Measurements from ENCODE around the gene KLK4. TPM values are rescaled to one million over a fixed set of nuclear protein-coding genes. Genes with fewer than 3 reads are reported as not detected.

Gene KLK4
- total RNA-seq, 2 experiments from 2014 or later = not detected

GRCh38 chr19:50912102-50912599 lies 956 bp upstream of the KLK4 start:
- intact Hi-C loops (cut with DNase I, micrococcal nuclease) = no loop called here
- H3K4me1 Mint-ChIP-seq = peaks cover 9% of the 10 kb centered on the region
- peaks cover 42% of the 10 kb centered on the region for H3K27me3 Mint-ChIP-seq
- no peak for DNase-seq
- ATAC-seq = no peak
- ChIA-PET POLR2A (interaction anchor here (1.1 kb wide), 1 partner anchor 10 kb away, joined by 4 read pairs; no protein-coding TSS in a partner anchor), CTCF (interaction anchor here (0.7 kb wide), 1 partner anchor 69 kb away, joined by 3 read pairs; no protein-coding TSS in a partner anchor)
- no peaks in the 10 kb centered on the region for H3K36me3 Mint-ChIP-seq (ENCODE audit: low read depth)
- no peaks in the 10 kb centered on the region for H3K9me3 Mint-ChIP-seq (ENCODE audit: low read depth)
- H3K27ac Mint-ChIP-seq = no peak overlapping the region
- H3K4me3 Mint-ChIP-seq = no peak overlapping the region

GRCh38 chr19:50910722-50911121 lies 473 bp downstream of the KLK4 start:
- DNase-seq (no peak), ATAC-seq (no peak)
- Mint-ChIP-seq H3K4me1 (peaks cover 9% of the 10 kb centered on the region), H3K27me3 (peaks cover 44% of the 10 kb centered on the region), H3K4me3 (no peak overlapping the region), H3K9me3 (ENCODE audit: low read depth) (no peaks in the 10 kb centered on the region), H3K27ac (no peak overlapping the region), H3K36me3 (ENCODE audit: low read depth) (no peaks in the 10 kb centered on the region)
- intact Hi-C loops (cut with DNase I, micrococcal nuclease) = no loop called here
- ChIA-PET CTCF (no interaction called here), POLR2A (no interaction called here)

- DNase-seq (peak; percentile 77), ATAC-seq (peak; percentile 86)
- Mint-ChIP-seq H3K36me3 (ENCODE audit: low read depth) (no peaks in the 10 kb centered on the region), H3K27me3 (peaks cover 48% of the 10 kb centered on the region), H3K4me3 (peak overlapping the region; percentile 15), H3K27ac (no peak overlapping the region), H3K4me1 (peaks cover 9% of the 10 kb centered on the region), H3K9me3 (ENCODE audit: low read depth) (no peaks in the 10 kb centered on the region)
- ChIA-PET CTCF (interaction anchor here (1.4 kb wide), 1 partner anchor 13 kb away, joined by 4 read pairs; no protein-coding TSS in a partner anchor), POLR2A (no interaction called here)
- intact Hi-C loops (cut with DNase I, micrococcal nuclease) = no loop called here
These were observed 1.7 kb downstream of the KLK4 start for GRCh38 chr19:50909240-50910070.

- no peak overlapping the region for H3K27ac Mint-ChIP-seq
- DNase-seq (no peak), ATAC-seq (no peak)
- no peaks in the 10 kb centered on the region for H3K9me3 Mint-ChIP-seq (ENCODE audit: low read depth)
- ChIA-PET CTCF (interaction anchor here (2.0 kb wide), 1 partner anchor 13 kb away, joined by 14 read pairs; no protein-coding TSS in a partner anchor), POLR2A (no interaction called here)
- peaks cover 54% of the 10 kb centered on the region for H3K27me3 Mint-ChIP-seq
- peaks cover 9% of the 10 kb centered on the region for H3K4me1 Mint-ChIP-seq
- no peak overlapping the region for H3K4me3 Mint-ChIP-seq
- intact Hi-C loops (cut with DNase I, micrococcal nuclease) = no loop called here
- H3K36me3 Mint-ChIP-seq (ENCODE audit: low read depth) = no peaks in the 10 kb centered on the region
These were observed 2.9 kb downstream of the KLK4 start for GRCh38 chr19:50908336-50908735.

DNA sequence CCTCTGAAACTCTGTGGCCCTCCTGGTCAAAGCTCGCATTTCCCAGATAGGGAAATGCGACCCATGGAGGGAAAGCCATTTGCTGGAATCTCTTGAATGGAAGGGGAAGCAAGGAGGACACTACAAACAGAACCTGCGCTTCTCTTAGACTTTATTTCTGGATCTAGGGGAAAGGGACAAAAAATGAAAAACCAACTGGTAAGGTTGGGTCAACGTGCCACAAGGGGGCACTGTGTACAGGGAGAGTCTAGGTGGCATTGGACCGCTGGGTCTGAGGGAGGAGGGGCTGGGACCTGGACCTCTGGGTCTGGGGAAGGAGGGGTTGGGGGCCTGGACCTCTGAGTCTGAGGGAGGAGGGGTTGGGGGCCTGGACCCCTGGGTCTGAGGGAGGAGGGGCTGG lies 5.0 kb downstream of the KLK4 start:
- no peaks in the 10 kb centered on the region for H3K36me3 Mint-ChIP-seq (ENCODE audit: low read depth)
- ATAC-seq (no peak), DNase-seq (peak; percentile 76)
- H3K27me3 Mint-ChIP-seq = peaks cover 55% of the 10 kb centered on the region
- H3K27ac Mint-ChIP-seq = no peak overlapping the region
- no peak overlapping the region for H3K4me3 Mint-ChIP-seq
- POLR2A ChIA-PET = no interaction called here
- CTCF ChIA-PET = interaction anchor here (0.7 to 1.3 kb wide), 4 partner anchors 14 to 221 kb away, joined by 3 to 8 read pairs (median 5); no protein-coding TSS in a partner anchor
- intact Hi-C loops (cut with DNase I, micrococcal nuclease) = loop anchor here (1.0 kb wide), 1 partner anchor 16 kb away; no protein-coding TSS in a partner anchor
- no peaks in the 10 kb centered on the region for H3K9me3 Mint-ChIP-seq (ENCODE audit: low read depth)
- peaks cover 9% of the 10 kb centered on the region for H3K4me1 Mint-ChIP-seq

GRCh38 chr19:50902640-50903039 lies 8.6 kb downstream of the KLK4 start:
- POLR2A ChIA-PET = no interaction called here

GRCh38 chr19:50899569-50899968 lies 11.6 kb downstream of the KLK4 start:
- Mint-ChIP-seq H3K4me1 (peaks cover 3% of the 10 kb centered on the region), H3K9me3 (ENCODE audit: low read depth) (peaks cover 6% of the 10 kb centered on the region), H3K27me3 (peaks cover 25% of the 10 kb centered on the region), H3K4me3 (no peak overlapping the region), H3K27ac (no peak overlapping the region), H3K36me3 (ENCODE audit: low read depth) (no peaks in the 10 kb centered on the region)
- ChIA-PET POLR2A (no interaction called here), CTCF (interaction anchor here (1.9 kb wide), 1 partner anchor 22 kb away, joined by 4 read pairs; no protein-coding TSS in a partner anchor)
- no peak for ATAC-seq
- intact Hi-C loops (cut with DNase I, micrococcal nuclease) = no loop called here
- DNase-seq = no peak

More at GRCh38 chr19:50902640-50903039, 8.6 kb downstream of the KLK4 start:
- no peak overlapping the region for H3K27ac Mint-ChIP-seq
- no peak overlapping the region for H3K4me3 Mint-ChIP-seq
- H3K36me3 Mint-ChIP-seq (ENCODE audit: low read depth) = no peaks in the 10 kb centered on the region
- CTCF ChIA-PET = no interaction called here
- no peaks in the 10 kb centered on the region for H3K4me1 Mint-ChIP-seq
- peaks cover 32% of the 10 kb centered on the region for H3K27me3 Mint-ChIP-seq
- intact Hi-C loops (cut with DNase I, micrococcal nuclease) = no loop called here
- no peak for ATAC-seq
- no peak for DNase-seq
- no peaks in the 10 kb centered on the region for H3K9me3 Mint-ChIP-seq (ENCODE audit: low read depth)

DNA sequence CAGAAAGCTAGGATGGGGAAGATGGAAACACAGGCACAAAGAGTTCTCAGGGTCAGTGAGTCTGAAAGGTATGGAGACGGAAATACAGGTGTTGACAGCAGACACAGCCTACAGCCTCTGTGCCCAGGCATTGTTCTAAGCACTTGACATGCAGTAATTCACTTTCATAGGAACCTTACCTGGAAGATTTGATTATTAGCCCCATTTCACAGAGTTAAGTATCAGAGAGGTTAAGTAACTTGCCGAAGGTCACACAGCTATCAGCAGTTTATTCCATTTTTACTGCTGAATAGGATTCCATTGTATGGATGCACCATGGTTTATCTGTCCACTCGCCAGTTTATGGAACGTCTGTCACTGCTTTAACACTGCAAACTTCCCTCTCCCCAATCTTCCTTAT lies 13.2 kb downstream of the KLK4 start:
- no peaks in the 10 kb centered on the region for H3K36me3 Mint-ChIP-seq (ENCODE audit: low read depth)
- ChIA-PET CTCF (interaction anchor here (0.7 to 1.9 kb wide), 2 partner anchors 24 to 102 kb away, joined by 4 read pairs; no protein-coding TSS in a partner anchor), POLR2A (no interaction called here)
- ATAC-seq = no peak
- intact Hi-C loops (cut with DNase I, micrococcal nuclease) = no loop called here
- H3K27me3 Mint-ChIP-seq = peaks cover 25% of the 10 kb centered on the region
- no peak overlapping the region for H3K4me3 Mint-ChIP-seq
- H3K27ac Mint-ChIP-seq = no peak overlapping the region
- H3K4me1 Mint-ChIP-seq = peaks cover 3% of the 10 kb centered on the region
- DNase-seq = no peak
- H3K9me3 Mint-ChIP-seq (ENCODE audit: low read depth) = peaks cover 10% of the 10 kb centered on the region

GRCh38 chr19:50897612-50898011 lies 13.6 kb downstream of the KLK4 start:
- H3K27me3 Mint-ChIP-seq = peaks cover 25% of the 10 kb centered on the region
- no peak for ATAC-seq
- no peak for DNase-seq
- peaks cover 10% of the 10 kb centered on the region for H3K9me3 Mint-ChIP-seq (ENCODE audit: low read depth)
- POLR2A ChIA-PET = no interaction called here
- peaks cover 3% of the 10 kb centered on the region for H3K4me1 Mint-ChIP-seq
- intact Hi-C loops (cut with DNase I, micrococcal nuclease) = no loop called here
- CTCF ChIA-PET = interaction anchor here (0.7 to 1.9 kb wide), 2 partner anchors 24 to 102 kb away, joined by 4 read pairs; no protein-coding TSS in a partner anchor
- H3K27ac Mint-ChIP-seq = no peak overlapping the region
- no peak overlapping the region for H3K4me3 Mint-ChIP-seq
- H3K36me3 Mint-ChIP-seq (ENCODE audit: low read depth) = no peaks in the 10 kb centered on the region

DNA sequence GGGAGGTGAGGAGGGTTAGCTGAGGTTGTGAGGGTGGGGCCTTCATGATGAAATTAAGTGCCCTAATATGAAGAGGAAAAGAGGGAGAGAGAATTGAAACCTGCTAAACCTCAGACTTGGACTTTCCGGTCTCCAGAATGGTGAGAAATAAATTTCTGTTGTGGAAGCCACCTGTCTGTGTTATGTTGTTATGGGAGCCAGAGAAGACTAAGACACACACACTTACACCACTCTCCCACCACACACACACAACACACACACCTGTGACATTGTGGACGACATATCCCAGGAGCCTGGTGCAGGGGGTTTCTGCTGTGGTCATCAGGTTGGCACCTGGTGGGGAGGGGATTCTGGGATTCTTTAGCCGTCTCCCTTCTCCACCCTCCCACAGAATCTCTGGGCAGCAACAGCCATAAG lies 14.0 kb downstream of the KLK4 start:
- Mint-ChIP-seq H3K4me1 (peaks cover 3% of the 10 kb centered on the region), H3K27ac (no peak overlapping the region), H3K27me3 (peaks cover 23% of the 10 kb centered on the region), H3K9me3 (ENCODE audit: low read depth) (peaks cover 10% of the 10 kb centered on the region), H3K36me3 (ENCODE audit: low read depth) (no peaks in the 10 kb centered on the region), H3K4me3 (no peak overlapping the region)
- intact Hi-C loops (cut with DNase I, micrococcal nuclease) = no loop called here
- ChIA-PET CTCF (interaction anchor here (0.8 kb wide), 1 partner anchor 8 kb away, joined by 3 read pairs; no protein-coding TSS in a partner anchor), POLR2A (no interaction called here)
- no peak for DNase-seq
- no peak for ATAC-seq

- peaks cover 3% of the 10 kb centered on the region for H3K4me1 Mint-ChIP-seq
- H3K27me3 Mint-ChIP-seq = peaks cover 23% of the 10 kb centered on the region
- DNase-seq (peak; percentile 65), ATAC-seq (peak; percentile 97)
- CTCF ChIA-PET = interaction anchor here (0.7 to 0.8 kb wide), 3 partner anchors 9 to 760 kb away, joined by 3 read pairs; no protein-coding TSS in a partner anchor
- H3K36me3 Mint-ChIP-seq (ENCODE audit: low read depth) = no peaks in the 10 kb centered on the region
- no peak overlapping the region for H3K27ac Mint-ChIP-seq
- POLR2A ChIA-PET = no interaction called here
- intact Hi-C loops (cut with DNase I, micrococcal nuclease) = no loop called here
- no peak overlapping the region for H3K4me3 Mint-ChIP-seq
- H3K9me3 Mint-ChIP-seq (ENCODE audit: low read depth) = peaks cover 10% of the 10 kb centered on the region
These were observed 14.5 kb downstream of the KLK4 start for GRCh38 chr19:50896591-50897190.

All from activated CD4-positive, alpha-beta T cell treated with anti-CD3 and anti-CD28 coated beads for 36 hours (primary cell).